Fibroblast of lung (primary cell): ENCODE measurements around the gene ELFN1. TPM values are rescaled to one million over a fixed set of nuclear protein-coding genes. Genes with fewer than 3 reads are reported as not detected.

ENCODE experiments used
- DNase-seq, 2 donors: peaks; one replicate each; pipeline versions ENCODE4 v3.0.0 to v3.0.0-alpha.2; 2010; ENCODE audit warnings: low read depth in 2 of 2
- H2AFZ ChIP-seq: 2 replicates; pipeline ENCODE4 v1.5.1; 2012; ENCODE audit warnings: low read length, control low read depth, inconsistent platforms
- H3K27ac ChIP-seq: 2 replicates; pipeline ENCODE4 v1.5.1; 2011; ENCODE audit warnings: low read length, control low read depth; ENCODE audit not compliant: insufficient read depth
- H3K27me3 ChIP-seq: 2 replicates; pipeline ENCODE4 v1.5.1; 2011; ENCODE audit warnings: mild to moderate bottlenecking, low read length; ENCODE audit not compliant: control insufficient read depth, insufficient read depth
- H3K36me3 ChIP-seq: 2 replicates; pipeline ENCODE4 v1.5.1; 2011; ENCODE audit warnings: low read length; ENCODE audit not compliant: control insufficient read depth, insufficient read depth
- H3K4me1 ChIP-seq: 2 replicates; pipeline ENCODE4 v1.5.1; 2011; ENCODE audit warnings: low read length; ENCODE audit not compliant: control insufficient read depth, insufficient read depth; ENCODE audit errors: extremely low read depth
- H3K4me2 ChIP-seq: 2 replicates; pipeline ENCODE4 v1.5.1; 2011; ENCODE audit warnings: low read length, control low read depth; ENCODE audit not compliant: insufficient read depth; ENCODE audit errors: extremely low read depth
- H3K4me3 ChIP-seq, 4 experiments: fragments of 200-600 bp in 1 of 4; sonication (generic) in 1 of 4; replicated peaks in 1 of 4; 2 replicates each; pipeline ENCODE4 v1.5.1; 2011 to 2016; ENCODE audit warnings: low read length in 4 of 4, low read depth in 3 of 4, mild to moderate bottlenecking in 3 of 4, control low read depth in 2 of 4, inconsistent platforms in 1 of 4, mixed read lengths in 1 of 4; ENCODE audit not compliant: insufficient read depth in 1 of 4; ENCODE audit errors: control extremely low read depth in 1 of 4
- H3K79me2 ChIP-seq: 2 replicates; pipeline ENCODE4 v1.5.1; 2012; ENCODE audit warnings: mild to moderate bottlenecking, low read length, inconsistent platforms; ENCODE audit not compliant: control insufficient read depth, insufficient read depth
- H3K9ac ChIP-seq: 2 replicates; pipeline ENCODE4 v1.5.1; 2011; ENCODE audit warnings: mild to moderate bottlenecking, low read length, control low read depth; ENCODE audit not compliant: insufficient read depth
- H3K9me3 ChIP-seq: 2 replicates; pipeline ENCODE4 v1.5.1; 2012; ENCODE audit warnings: low read depth, low read length; ENCODE audit not compliant: control insufficient read depth, insufficient read depth
- H4K20me1 ChIP-seq: 2 replicates; pipeline ENCODE4 v1.5.1; 2011; ENCODE audit warnings: low read length; ENCODE audit not compliant: control insufficient read depth, insufficient read depth; ENCODE audit errors: extremely low read depth
- EZH2 ChIP-seq: IDR thresholded peaks from 2 replicates; pipeline ENCODE4 v1.5.1; 2012; ENCODE audit warnings: low read length, control low read depth, mild to moderate bottlenecking; ENCODE audit errors: missing control alignments
- polyA plus RNA-seq, 2 donors: library from polyadenylated mRNA; depleted of rRNA in 1 of 2; stranded (reverse) in 1 of 2; unstranded in 1 of 2; fragments of >200 nt; gene quantifications; 2 replicates each; pipeline ENCODE4 v1.2.1, GENCODE V29; 2011 to 2012; ENCODE audit warnings: missing spikeins in 1 of 2
- total RNA-seq: library from RNA; depleted of rRNA; stranded (reverse); fragments of >200 nt; gene quantifications from 2 replicates; pipeline ENCODE4 v1.2.1, GENCODE V29; 2014
- TF ChIP-seq, protein P1 (sequence below), 2 donors: IDR thresholded peaks in 1 of 2; conservative IDR thresholded peaks in 1 of 2; 1 replicate in 1 of 2; 2 replicates in 1 of 2; pipeline ENCODE4 v1.5.1; 2011 to 2012; ENCODE audit warnings: low read length in 2 of 2, control low read depth in 1 of 2, inconsistent platforms in 1 of 2, low read depth in 1 of 2, mild to moderate bottlenecking in 1 of 2

Gene ELFN1
- total and polyA plus RNA-seq, 2 donors (not counting 1 experiment from before 2014, with no cell fraction given): 0.16 to 0.33 TPM

- H3K27me3 ChIP-seq: no peaks in the 10 kb centered on the region
- no peak for DNase-seq
- H3K4me1 ChIP-seq: no peaks in the 10 kb centered on the region
- H3K27ac ChIP-seq: no peak overlapping the region
- no peaks in the 10 kb centered on the region for H3K36me3 ChIP-seq
- H4K20me1 ChIP-seq: no peaks in the 10 kb centered on the region
- no peak overlapping the region for H3K9ac ChIP-seq
- no peak overlapping the region for H3K4me3 ChIP-seq
- H3K4me2 ChIP-seq: no peak overlapping the region
- no peaks in the 10 kb centered on the region for H3K79me2 ChIP-seq
- no peak for TF ChIP-seq EZH2
- no peak overlapping the region for H2AFZ ChIP-seq
- no peaks in the 10 kb centered on the region for H3K9me3 ChIP-seq
Measured at GRCh38 chr7:1719913-1720312, 49.8 kb downstream of the ELFN1 start.

- Histone ChIP-seq H3K27ac (no peak overlapping the region), H3K4me3 (no peak overlapping the region), H3K4me1 (no peaks in the 10 kb centered on the region), H3K9ac (no peak overlapping the region), H3K79me2 (no peaks in the 10 kb centered on the region), H3K4me2 (no peak overlapping the region), H2AFZ (no peak overlapping the region), H3K27me3 (no peaks in the 10 kb centered on the region), H3K9me3 (no peaks in the 10 kb centered on the region), H3K36me3 (no peaks in the 10 kb centered on the region), H4K20me1 (no peaks in the 10 kb centered on the region)
- TF ChIP-seq, protein P1, sequence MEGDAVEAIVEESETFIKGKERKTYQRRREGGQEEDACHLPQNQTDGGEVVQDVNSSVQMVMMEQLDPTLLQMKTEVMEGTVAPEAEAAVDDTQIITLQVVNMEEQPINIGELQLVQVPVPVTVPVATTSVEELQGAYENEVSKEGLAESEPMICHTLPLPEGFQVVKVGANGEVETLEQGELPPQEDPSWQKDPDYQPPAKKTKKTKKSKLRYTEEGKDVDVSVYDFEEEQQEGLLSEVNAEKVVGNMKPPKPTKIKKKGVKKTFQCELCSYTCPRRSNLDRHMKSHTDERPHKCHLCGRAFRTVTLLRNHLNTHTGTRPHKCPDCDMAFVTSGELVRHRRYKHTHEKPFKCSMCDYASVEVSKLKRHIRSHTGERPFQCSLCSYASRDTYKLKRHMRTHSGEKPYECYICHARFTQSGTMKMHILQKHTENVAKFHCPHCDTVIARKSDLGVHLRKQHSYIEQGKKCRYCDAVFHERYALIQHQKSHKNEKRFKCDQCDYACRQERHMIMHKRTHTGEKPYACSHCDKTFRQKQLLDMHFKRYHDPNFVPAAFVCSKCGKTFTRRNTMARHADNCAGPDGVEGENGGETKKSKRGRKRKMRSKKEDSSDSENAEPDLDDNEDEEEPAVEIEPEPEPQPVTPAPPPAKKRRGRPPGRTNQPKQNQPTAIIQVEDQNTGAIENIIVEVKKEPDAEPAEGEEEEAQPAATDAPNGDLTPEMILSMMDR (conservative IDR thresholded peaks at IDR 0.05 in 1 of 2, IDR thresholded peaks at IDR 0.05 in 1 of 2; ENCODE audit: low read depth in 1 of 2, low read length in 2 of 2): no peak
- TF ChIP-seq EZH2: no peak
- no peak for DNase-seq
Measured at GRCh38 chr7:1720326-1720725, 50.2 kb downstream of the ELFN1 start.

GRCh38 chr7:1721047-1721690 is 51.1 kb downstream of the ELFN1 start:
- H3K4me1 ChIP-seq: no peaks in the 10 kb centered on the region
- no peaks in the 10 kb centered on the region for H4K20me1 ChIP-seq
- no peak overlapping the region for H3K4me2 ChIP-seq
- no peaks in the 10 kb centered on the region for H3K9me3 ChIP-seq
- TF ChIP-seq, protein P1 (conservative IDR thresholded peaks at IDR 0.05 in 1 of 2, IDR thresholded peaks at IDR 0.05 in 1 of 2; ENCODE audit: low read depth in 1 of 2, low read length in 2 of 2): no peak
- no peak for TF ChIP-seq EZH2
- DNase-seq: peak in 1 of 2 donors; percentile 22
- no peak overlapping the region for H2AFZ ChIP-seq
- no peak overlapping the region for H3K27ac ChIP-seq
- no peaks in the 10 kb centered on the region for H3K27me3 ChIP-seq
- H3K4me3 ChIP-seq: no peak overlapping the region
- H3K79me2 ChIP-seq: no peaks in the 10 kb centered on the region
- H3K9ac ChIP-seq: no peak overlapping the region
- H3K36me3 ChIP-seq: no peaks in the 10 kb centered on the region
